Fibroblast of mammary gland (primary cell): ENCODE data around the gene SYN1.

Experiments used
- DNase-seq: peaks from one replicate; pipeline ENCODE4 v3.0.0-alpha.2; 2010; ENCODE audit warnings: low read depth
- H3K4me3 ChIP-seq: 2 replicates; pipeline ENCODE4 v1.5.1; 2011; ENCODE audit warnings: low read depth, mild to moderate bottlenecking, low read length, moderate library complexity; ENCODE audit not compliant: control insufficient read depth
- CTCF ChIP-seq: conservative IDR thresholded peaks from 2 replicates; pipeline ENCODE4 v1.5.1; 2011; ENCODE audit warnings: low read depth, low read length, inconsistent platforms; ENCODE audit not compliant: control insufficient read depth, insufficient read depth

Gene SYN1

GRCh38 chrX:47568656-47569295 lies 50.9 kb downstream of the SYN1 start:
- no peak overlapping the region for H3K4me3 ChIP-seq
- peak; percentile 47 for DNase-seq
- peak; percentile 29 for TF ChIP-seq CTCF

GRCh38 chrX:47566841-47567240 lies 52.8 kb downstream of the SYN1 start:
- TF ChIP-seq CTCF = no peak
- no peak overlapping the region for H3K4me3 ChIP-seq
- DNase-seq = no peak

- DNase-seq = no peak
- H3K4me3 ChIP-seq = no peak overlapping the region
- no peak for TF ChIP-seq CTCF
These were observed 55.1 kb downstream of the SYN1 start for GRCh38 chrX:47564438-47565085.

- TF ChIP-seq CTCF = no peak
- DNase-seq = peak; percentile 69
- H3K4me3 ChIP-seq = no peak overlapping the region
These were observed 55.8 kb downstream of the SYN1 start for GRCh38 chrX:47563801-47564315.

- peak; percentile 41 for DNase-seq
- TF ChIP-seq CTCF = peak; percentile 35
- H3K4me3 ChIP-seq = no peak overlapping the region
These were observed 56.9 kb downstream of the SYN1 start for GRCh38 chrX:47562615-47563243.

GRCh38 chrX:47561659-47562151 lies 58.0 kb downstream of the SYN1 start:
- H3K4me3 ChIP-seq = peak overlapping the region; percentile 72
- no peak for DNase-seq
- no peak for TF ChIP-seq CTCF
